OCI-LY3 (cell line): ENCODE measurements around the gene ZNF655.

Experiments used
- CTCF ChIP-seq: fragments of 200-600, 300-600 bp; sonication (generic); IDR thresholded peaks from 2 replicates; pipeline ENCODE4 v1.5.1; 2014; ENCODE audit warnings: antibody characterized with exemption, low read length, low read depth
- EZH2phosphoT487 ChIP-seq: fragments of 200-600 bp; shearing (Covaris generic); IDR thresholded peaks from 2 replicates; pipeline ENCODE4 v1.6.1; 2018; ENCODE audit warnings: antibody characterized with exemption, mixed run types, low read depth

DNA sequence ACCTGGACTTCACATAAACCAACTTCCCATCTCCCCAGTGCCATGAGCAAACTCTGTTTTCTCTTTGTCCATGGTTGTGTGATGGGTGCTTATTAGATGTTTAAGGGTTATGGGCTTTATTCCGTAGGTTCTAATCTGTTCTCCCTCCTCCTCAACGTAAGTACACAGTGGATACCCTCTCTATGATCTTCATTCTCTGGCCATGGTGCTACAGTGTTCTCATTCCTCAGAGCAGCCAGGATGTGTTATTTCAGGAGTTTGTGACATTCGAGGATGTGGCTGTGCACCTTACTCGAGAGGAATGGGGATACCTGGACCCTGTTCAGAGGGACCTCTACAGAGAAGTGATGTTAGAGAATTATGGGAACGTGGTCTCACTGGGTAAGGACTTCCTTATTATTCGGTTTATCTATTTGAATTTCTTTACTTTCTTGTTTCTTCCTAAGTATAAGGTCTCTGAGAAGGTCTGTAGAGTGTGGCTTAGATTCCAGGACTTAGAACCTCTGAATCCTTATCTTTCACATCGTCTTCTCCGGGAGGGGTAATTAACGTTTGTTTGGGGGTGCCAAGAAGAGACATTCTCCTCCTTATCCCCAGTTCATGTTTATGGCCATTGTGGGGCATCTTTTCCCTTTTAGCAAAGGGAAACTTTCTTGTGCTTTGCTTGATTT is 3.8 kb downstream of the ZNF655 start:
- TF ChIP-seq CTCF, result no peak
- TF ChIP-seq EZH2phosphoT487, result no peak
